DND-41 (cell line): Measurements from ENCODE around the gene SAMD13.

ENCODE experiments used
- ATAC-seq: fragments of 200-7000 bp; cut with Tn5 transposase; 3 replicates; pipeline ENCODE4 v1.9.1; 2021; ENCODE audit warnings: low read depth; ENCODE audit not compliant: insufficient read depth
- DNase-seq: peaks from one replicate; pipeline ENCODE4 v3.0.0-alpha.2; 2020
- H2AFZ ChIP-seq: 2 replicates; pipeline ENCODE4 v1.6.0; 2012; ENCODE audit warnings: low read depth, low read length
- H3K27ac ChIP-seq: 2 replicates; pipeline ENCODE4 v1.5.1; 2012; ENCODE audit warnings: low read length, inconsistent platforms
- H3K27me3 ChIP-seq: fragments of 200-600 bp; sonication (generic); 2 replicates; pipeline ENCODE4 v1.6.0; 2012; ENCODE audit warnings: low read length, mild to moderate bottlenecking, inconsistent platforms; ENCODE audit not compliant: insufficient read depth, poor library complexity
- H3K36me3 ChIP-seq: 2 replicates; pipeline ENCODE4 v1.5.1; 2012; ENCODE audit warnings: low read length, inconsistent platforms; ENCODE audit not compliant: insufficient read depth
- H3K4me1 ChIP-seq: 2 replicates; pipeline ENCODE4 v1.5.1; 2012; ENCODE audit warnings: mild to moderate bottlenecking, low read length; ENCODE audit not compliant: insufficient read depth
- H3K4me2 ChIP-seq: 2 replicates; pipeline ENCODE4 v1.6.0; 2012; ENCODE audit warnings: mild to moderate bottlenecking, moderate library complexity, low read length, inconsistent platforms; ENCODE audit not compliant: insufficient read depth
- H3K4me3 ChIP-seq, 2 experiments: fragments of 200-600 bp in 1 of 2; shearing (Covaris generic) in 1 of 2; 2 replicates each; pipeline ENCODE4 v1.5.1; 2012 to 2016; ENCODE audit warnings: inconsistent platforms in 2 of 2, low read length in 2 of 2, mild to moderate bottlenecking in 2 of 2, low read depth in 1 of 2, moderate library complexity in 1 of 2
- H3K79me2 ChIP-seq: 2 replicates; pipeline ENCODE4 v1.6.0; 2012; ENCODE audit warnings: low read length, inconsistent platforms; ENCODE audit not compliant: insufficient read depth
- H3K9ac ChIP-seq: 2 replicates; pipeline ENCODE4 v1.6.0; 2012; ENCODE audit warnings: low read depth, mild to moderate bottlenecking, inconsistent platforms, low read length, moderate library complexity
- H3K9me3 ChIP-seq: 2 replicates; pipeline ENCODE4 v1.5.1; 2012; ENCODE audit warnings: low read length, moderate library complexity, mild to moderate bottlenecking, inconsistent platforms; ENCODE audit not compliant: insufficient read depth, severe bottlenecking
- H4K20me1 ChIP-seq: 2 replicates; pipeline ENCODE4 v1.6.0; 2012; ENCODE audit warnings: low read length; ENCODE audit not compliant: insufficient read depth
- CTCF ChIP-seq: IDR thresholded peaks from 2 replicates; pipeline ENCODE4 v1.5.1; 2012; ENCODE audit warnings: borderline replicate concordance, low read length, moderate library complexity, mild to moderate bottlenecking; ENCODE audit not compliant: poor library complexity, severe bottlenecking; ENCODE audit errors: extremely low read depth
- EZH2 ChIP-seq: IDR thresholded peaks from 3 replicates; pipeline ENCODE4 v1.6.1; 2012; ENCODE audit warnings: borderline replicate concordance, low read depth, mild to moderate bottlenecking, moderate library complexity, low read length, inconsistent platforms; ENCODE audit not compliant: severe bottlenecking

SAMD13 gene

GRCh38 chr1:84301004-84301784 lies at the start of gene SAMD13:
TSS of gene SAMD13 (plus strand) at chr1:84301708. CDS start at chr1:84303235, 1,527 bp downstream.
- H3K9ac ChIP-seq = peak within 1 kb of the TSS; percentile 66
- no peaks in the 10 kb centered on the region for H3K36me3 ChIP-seq
- ATAC-seq (peak; percentile 62), DNase-seq (peak; percentile 78)
- H3K27me3 ChIP-seq = no peaks in the 10 kb centered on the region
- TF ChIP-seq EZH2 (no peak), CTCF (no peak)
- H3K4me2 ChIP-seq = peak within 1 kb of the TSS; percentile 64
- peak within 1 kb of the TSS; percentile 97 for H3K27ac ChIP-seq
- H3K4me3 ChIP-seq = peak within 1 kb of the TSS; percentile 26 to 55; a peak in 3 of 4 replicates
- H4K20me1 ChIP-seq = no peaks in the 10 kb centered on the region
- no peaks in the 10 kb centered on the region for H3K9me3 ChIP-seq
- peaks cover 68% of the 10 kb centered on the region for H3K4me1 ChIP-seq
- peak within 1 kb of the TSS; percentile 92 for H2AFZ ChIP-seq
- no peaks in the 10 kb centered on the region for H3K79me2 ChIP-seq

GRCh38 chr1:84253036-84253435 lies 48.5 kb upstream of the SAMD13 start:
- H4K20me1 ChIP-seq = no peaks in the 10 kb centered on the region
- H3K4me1 ChIP-seq = no peaks in the 10 kb centered on the region
- no peak overlapping the region for H3K9ac ChIP-seq
- no peak overlapping the region for H3K4me2 ChIP-seq
- H3K27ac ChIP-seq = no peak overlapping the region
- no peaks in the 10 kb centered on the region for H3K36me3 ChIP-seq
- H3K27me3 ChIP-seq = no peaks in the 10 kb centered on the region
- DNase-seq (no peak), ATAC-seq (no peak)
- no peaks in the 10 kb centered on the region for H3K79me2 ChIP-seq
- H3K9me3 ChIP-seq = peaks cover 2% of the 10 kb centered on the region
- no peak for TF ChIP-seq CTCF
- TF ChIP-seq EZH2 = no peak
- no peak overlapping the region for H2AFZ ChIP-seq
- H3K4me3 ChIP-seq = no peak overlapping the region

GRCh38 chr1:84253891-84254290 lies 47.6 kb upstream of the SAMD13 start:
- Histone ChIP-seq H3K36me3 (no peaks in the 10 kb centered on the region), H3K27me3 (no peaks in the 10 kb centered on the region), H4K20me1 (no peaks in the 10 kb centered on the region), H3K4me1 (no peaks in the 10 kb centered on the region), H2AFZ (no peak overlapping the region), H3K4me2 (no peak overlapping the region), H3K9ac (no peak overlapping the region), H3K4me3 (no peak overlapping the region), H3K9me3 (peaks cover 2% of the 10 kb centered on the region), H3K27ac (no peak overlapping the region), H3K79me2 (no peaks in the 10 kb centered on the region)
- ATAC-seq (no peak), DNase-seq (no peak)
- TF ChIP-seq EZH2 (no peak), CTCF (no peak)
